ENCODE data around the gene PRKAA1. TPM values are rescaled to one million over a fixed set of nuclear protein-coding genes. Genes with fewer than 3 reads are reported as not detected.
A peak's percentile ranks its signal among the peaks of the same experiment; 100 is the strongest.

PRKAA1 gene
- polyA plus RNA-seq (2013, experiment 1 of 2; ENCODE audit: insufficient read length) = 44.1 TPM
- 48.1 TPM for polyA plus RNA-seq (2013, experiment 2 of 2; ENCODE audit: insufficient read length)

GRCh38 chr5:40798012-40798800, at the start of gene PRKAA1:
Gene PRKAA1, minus strand, starts transcription at chr5:40798374. Its CDS starts 185 bp downstream, at chr5:40798189.
- peak; percentile 91 for DNase-seq

DNA sequence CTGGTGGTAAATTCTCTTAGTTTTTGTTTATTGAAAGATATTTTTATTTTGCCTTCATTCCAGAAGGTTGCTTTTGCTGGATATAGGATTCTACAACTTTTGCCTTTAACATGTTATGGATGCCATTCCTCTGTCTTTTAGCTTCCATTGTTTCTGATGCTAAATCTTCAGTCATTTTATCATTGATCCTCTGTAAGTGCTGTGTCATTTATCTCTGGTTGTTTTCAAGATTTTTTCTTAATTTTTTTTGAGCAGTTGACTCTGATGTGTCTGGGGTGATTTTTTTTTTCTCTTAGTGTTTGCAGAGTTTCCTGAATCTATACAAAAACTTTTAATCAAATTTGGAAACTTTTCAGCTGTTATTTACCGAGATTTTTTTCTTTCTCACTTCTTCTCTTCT, 49.4 kb upstream of the PRKAA1 start:
- DNase-seq = no peak

- no peak for DNase-seq
These were observed 48.2 kb upstream of the PRKAA1 start for GRCh38 chr5:40846371-40846770.

DNA sequence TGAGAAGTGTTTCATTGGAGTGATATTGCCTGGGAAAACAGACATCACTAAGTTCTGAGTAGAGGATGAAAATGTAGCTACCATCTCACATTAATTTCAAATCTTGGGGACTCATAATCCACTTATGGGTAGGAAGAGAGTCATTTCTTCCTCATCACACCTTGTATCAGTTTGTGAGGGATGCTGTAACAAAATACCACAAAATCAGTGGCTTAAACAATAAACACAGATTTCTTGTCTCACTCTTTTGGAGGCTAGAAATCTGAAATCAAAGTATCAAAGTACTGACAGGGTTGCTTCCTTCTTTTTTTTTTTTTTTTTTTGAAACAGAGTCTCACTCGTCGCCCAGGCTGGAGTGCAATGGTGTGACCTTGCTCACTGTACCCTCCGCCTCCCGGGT, 46.4 kb upstream of the PRKAA1 start:
- no peak for DNase-seq

- no peak for DNase-seq
These were observed 44.2 kb upstream of the PRKAA1 start for GRCh38 chr5:40842351-40842750.

- DNase-seq = no peak
These were observed 43.1 kb upstream of the PRKAA1 start, which contains the start of gene CARD6 for GRCh38 chr5:40841068-40841805. Gene CARD6, plus strand, starts transcription at chr5:40841367. Its CDS starts 16 bp downstream, at chr5:40841383.

DNA sequence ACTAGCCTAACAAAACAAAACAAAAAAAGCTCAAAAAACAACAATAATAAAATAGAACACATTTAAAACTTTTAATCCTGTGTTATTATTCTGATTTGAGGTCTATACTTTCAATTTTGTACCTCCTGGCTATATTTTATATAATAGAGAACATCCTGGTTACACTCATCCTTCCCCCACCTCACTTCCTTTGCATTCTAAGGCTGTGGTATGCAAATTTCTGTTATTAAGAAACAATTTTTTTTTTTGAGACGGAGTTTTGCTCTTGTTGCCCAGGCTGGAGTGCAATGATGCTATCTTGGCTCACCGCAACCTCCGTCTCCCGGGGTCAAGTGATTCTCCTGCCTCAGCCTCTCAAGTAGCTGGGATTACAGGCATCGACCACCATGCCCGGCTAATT, 39.9 kb upstream of the PRKAA1 start:
- no peak for DNase-seq

GRCh38 chr5:40834849-40835787, 36.9 kb upstream of the PRKAA1 start, which contains the start of gene RPL37:
Gene RPL37, minus strand, starts transcription at chr5:40835222. Its CDS starts 37 bp downstream, at chr5:40835185.
- DNase-seq = peak; percentile 98

- peak; percentile 12 for DNase-seq
These were observed 36.2 kb upstream of the PRKAA1 start for GRCh38 chr5:40834391-40834848.

DNA sequence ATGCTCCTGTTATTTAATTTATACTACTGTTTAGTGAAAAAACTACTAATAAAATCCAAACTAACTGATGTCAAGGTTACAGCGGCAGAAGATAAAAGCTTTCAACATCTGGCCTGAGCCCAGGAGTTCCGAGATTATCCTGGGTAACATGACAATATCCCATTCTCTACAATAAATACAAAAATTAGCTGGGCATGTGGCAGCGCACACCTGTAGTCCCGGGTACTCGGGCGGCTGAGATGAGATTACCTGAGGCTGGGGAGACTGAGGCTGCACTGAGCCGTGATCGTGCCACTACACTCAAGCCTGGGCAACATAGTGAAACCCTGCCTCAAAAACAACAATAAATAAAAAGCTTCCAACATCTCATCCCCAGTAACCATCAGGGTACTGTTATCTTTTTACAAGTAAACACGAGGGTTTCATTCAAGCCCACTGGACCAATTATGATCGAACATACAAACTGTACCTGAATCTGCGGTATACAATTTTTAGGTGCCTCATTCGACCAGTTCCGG, 35.6 kb upstream of the PRKAA1 start:
- DNase-seq = no peak

DNA sequence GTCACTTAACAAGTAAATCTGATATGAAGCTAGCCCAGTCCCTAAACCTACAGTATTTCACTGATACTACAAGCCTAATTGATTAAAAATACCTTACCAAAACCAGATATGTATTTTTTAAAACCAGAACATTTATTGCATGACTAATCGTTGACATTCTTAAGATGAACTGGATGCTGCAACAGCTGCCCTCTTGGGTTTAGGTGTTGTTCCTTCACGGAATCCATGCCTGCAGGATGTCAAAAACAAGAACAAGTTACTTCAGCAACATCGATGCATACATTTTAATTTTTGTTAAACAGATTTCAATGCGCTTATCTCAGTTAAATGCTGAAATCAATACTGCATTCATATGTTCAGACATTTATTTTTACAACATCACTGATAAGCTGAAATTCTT, 34.2 kb upstream of the PRKAA1 start:
- no peak for DNase-seq

DNA sequence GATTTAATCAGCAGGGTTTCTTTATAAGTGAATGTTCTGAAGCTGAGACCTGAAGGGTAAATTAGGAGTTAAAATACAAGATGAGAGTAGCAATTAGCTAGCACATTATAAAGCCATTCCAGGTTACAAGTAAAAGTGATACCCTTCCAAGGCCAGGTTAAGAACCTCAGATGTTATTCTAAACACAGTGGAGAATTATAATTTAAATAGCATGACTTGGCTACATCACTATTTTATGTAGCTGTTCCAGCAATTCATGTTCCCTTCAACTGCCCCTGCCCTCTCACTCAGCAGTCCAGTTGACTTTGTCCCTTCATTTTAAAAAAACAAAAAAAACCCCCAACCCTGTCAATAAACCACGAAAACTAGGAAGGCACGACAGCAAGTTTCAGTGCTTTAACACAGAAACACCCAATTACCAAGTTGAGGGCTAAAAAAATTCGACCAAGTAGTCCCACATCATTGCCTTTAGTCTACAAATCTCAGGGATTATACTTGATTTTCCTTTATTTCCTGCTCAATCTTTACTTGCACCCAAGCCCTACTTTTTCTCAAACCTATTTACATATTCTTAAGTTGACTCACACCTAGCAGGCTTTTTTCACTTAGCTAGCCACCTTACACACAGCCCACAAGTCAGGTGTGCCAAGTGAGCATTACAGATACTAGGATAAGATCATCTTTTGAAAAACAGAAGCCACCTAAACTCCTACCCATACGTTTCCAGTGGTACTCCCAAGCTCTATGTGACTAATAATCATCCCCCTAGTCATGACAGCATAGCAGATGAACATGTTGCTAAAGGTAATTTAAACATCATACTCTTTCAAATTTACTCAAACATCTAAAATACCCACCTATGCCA, 33.4 kb upstream of the PRKAA1 start:
- DNase-seq = no peak

- DNase-seq = no peak
These were observed 31.8 kb upstream of the PRKAA1 start for GRCh38 chr5:40829748-40830533.

DNA sequence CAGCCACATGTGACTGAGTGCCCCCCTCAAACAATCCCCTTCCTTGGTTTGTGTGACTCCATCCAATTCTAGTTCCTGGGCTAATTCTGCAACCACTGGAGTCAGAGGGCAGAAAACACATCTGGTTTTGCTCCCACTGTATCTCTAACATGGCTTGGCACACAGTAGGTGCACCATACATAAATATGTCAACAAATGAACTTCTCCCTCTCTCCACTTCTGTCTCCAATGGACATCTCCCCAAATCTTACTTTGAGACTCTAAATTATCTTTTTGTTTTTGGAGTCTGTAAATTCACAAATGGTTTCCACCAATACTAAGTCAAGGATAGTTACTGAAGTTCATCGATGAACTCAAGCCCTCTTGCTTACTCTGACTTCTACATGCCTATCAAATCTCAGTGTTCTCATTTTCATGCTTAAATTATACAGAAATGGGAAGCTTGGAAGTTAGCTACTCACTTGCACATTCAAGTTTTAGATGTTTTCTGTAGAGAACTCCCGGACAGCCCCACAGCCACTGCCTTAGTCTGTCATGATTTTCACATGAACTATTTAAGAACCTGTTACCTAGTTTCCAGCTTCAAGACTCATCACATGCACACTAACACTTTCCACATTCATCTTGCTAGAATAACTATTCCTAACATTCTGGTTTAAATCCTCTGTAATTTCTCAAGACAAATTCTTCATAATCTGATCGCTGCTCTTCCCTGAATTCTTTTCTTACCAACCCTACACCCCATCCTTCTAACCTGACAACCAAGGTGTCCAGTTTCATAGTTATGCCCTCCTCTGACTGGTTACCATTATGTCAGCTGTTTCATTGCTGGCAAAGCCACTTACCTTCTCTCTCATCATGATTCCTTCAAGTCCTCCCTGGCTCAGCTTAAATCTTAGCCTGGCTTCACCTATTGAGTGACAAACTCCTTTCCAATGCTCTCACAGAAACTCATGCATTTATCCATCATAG, 30.8 kb upstream of the PRKAA1 start:
- no peak for DNase-seq

GRCh38 chr5:40828021-40828631, 30.0 kb upstream of the PRKAA1 start:
- no peak for DNase-seq

DNA sequence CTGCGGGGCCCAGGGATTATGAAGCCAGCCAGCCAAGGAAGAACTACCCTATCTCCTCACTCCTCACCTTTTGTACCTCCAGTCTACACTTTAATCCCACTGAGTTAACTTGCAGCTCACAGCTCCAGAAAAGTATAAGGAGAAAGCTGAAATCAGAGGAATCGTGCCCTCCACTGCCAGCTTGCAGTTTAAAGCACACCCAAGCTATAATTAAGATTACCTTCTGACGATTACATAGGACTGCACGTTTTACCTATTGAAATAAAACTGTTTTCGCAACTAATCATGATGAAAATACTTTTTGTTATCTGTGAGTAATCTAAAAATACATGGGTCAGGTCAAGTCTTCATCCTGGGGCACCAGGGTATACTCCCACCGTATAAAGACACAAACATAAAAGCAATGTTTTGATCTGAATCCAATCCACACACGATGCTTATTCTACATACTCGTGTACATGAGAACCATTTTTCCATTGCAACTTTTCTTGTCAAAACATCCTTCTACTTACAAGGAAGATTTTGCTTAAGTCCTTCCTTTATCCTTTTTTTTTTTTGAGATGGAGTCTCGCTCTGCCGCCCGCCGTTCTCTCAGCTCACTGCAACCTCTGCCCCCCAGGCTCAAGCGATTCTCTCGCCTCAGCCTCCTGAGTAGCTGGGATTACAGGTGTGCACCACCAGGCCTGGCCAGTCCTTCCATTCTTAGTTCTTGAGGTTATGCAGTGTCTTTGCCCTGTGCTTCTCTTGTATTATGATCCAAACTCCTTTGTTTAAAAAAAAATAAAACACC, 29.2 kb upstream of the PRKAA1 start:
- no peak for DNase-seq

GRCh38 chr5:40826489-40827187, 28.5 kb upstream of the PRKAA1 start:
- no peak for DNase-seq

Measured in fibroblast of skin of scalp (primary cell).